Measurements from ENCODE around the gene PGLYRP4.

- TF ChIP-seq CTCF (IDR thresholded peaks at IDR 0.05; ENCODE audit: low read depth, low read length, poor library complexity, severe bottlenecking) (no peak), EZH2phosphoT487 (IDR thresholded peaks at IDR 0.05; ENCODE audit: borderline replicate concordance, low read length) (no peak)
These were observed 2.4 kb downstream of the PGLYRP4 start for GRCh38 chr1:153346077-153346723.

All from DOHH2 (cell line).